K562 (cell line): ENCODE data around the gene ZNF467. TPM values are rescaled to one million over a fixed set of nuclear protein-coding genes. Genes with fewer than 3 reads are reported as not detected.

ENCODE experiments used
- BRF2 ChIP-seq: IDR thresholded peaks from 3 replicates; pipeline ENCODE4 v1.6.1; 2011; ENCODE audit warnings: borderline replicate concordance, mild to moderate bottlenecking; ENCODE audit not compliant: insufficient read length, insufficient read depth
- FOXP1 ChIP-seq: sonication (generic); formaldehyde crosslinking; IDR thresholded peaks from 2 replicates; pipeline ENCODE4 v1.8.0; 2022; ENCODE audit warnings: mild to moderate bottlenecking, missing genetic modification reagents
- GTF3C2 ChIP-seq: IDR thresholded peaks from 3 replicates; pipeline ENCODE4 v1.6.1; 2011; ENCODE audit warnings: borderline replicate concordance, mild to moderate bottlenecking, moderate library complexity; ENCODE audit not compliant: insufficient read length; ENCODE audit errors: extremely low read depth
- JUNB ChIP-seq: fragments of 450-650 bp; formaldehyde crosslinking; conservative IDR thresholded peaks from 2 replicates; pipeline ENCODE4 v1.4.0; 2020; ENCODE audit warnings: mild to moderate bottlenecking
- MEIS2 ChIP-seq: fragments of 450-650 bp; IDR thresholded peaks from 2 replicates; pipeline ENCODE4 v1.6.1; 2014; ENCODE audit warnings: mild to moderate bottlenecking; ENCODE audit not compliant: partially characterized antibody
- THRA ChIP-seq: fragments of 450-650 bp; IDR thresholded peaks from 2 replicates; pipeline ENCODE4 v1.6.1; 2017; ENCODE audit warnings: mild to moderate bottlenecking, moderate library complexity
- ZNF311 ChIP-seq: fragments of 250-450 bp; sonication (Bioruptor Pico); IDR thresholded peaks from 2 replicates; pipeline ENCODE4 v1.4.0; 2020; ENCODE audit warnings: mild to moderate bottlenecking, moderate library complexity
- polyA plus RNA-seq, 8 experiments: library from polyadenylated mRNA; depleted of rRNA in 4 of 8; stranded (reverse) in 5 of 8; unstranded in 3 of 8; fragments of >200 nt; fragmentation: Nextera tagmentation in 2 of 8; fragmentation: Illumina TruSeq in 1 of 8; extraction: Ambion mirVana in 2 of 8; extraction: Trizol in 1 of 8; gene quantifications; 2 replicates each; pipeline versions ENCODE4 v1.2.1 to v1.2.3, GENCODE V29; 2011 to 2014; ENCODE audit warnings: inconsistent platforms in 1 of 8, missing spikeins in 1 of 8
- total RNA-seq, 7 experiments: library from RNA; depleted of rRNA in 6 of 7; stranded (reverse); fragments of >200 nt in 6 of 7; fragmentation: Illumina TruSeq in 2 of 7; extraction: Trizol in 2 of 7; gene quantifications; 2 replicates each; pipeline versions ENCODE4 v1.2.1 to v1.2.3, GENCODE V29; 2011 to 2021; ENCODE audit warnings: low replicate concordance in 1 of 7

ZNF467 gene
- total and polyA plus RNA-seq, 9 of the 15 experiments (the other 6 are each of a cell fraction or from before 2014, with no cell fraction given) = 0.32 to 14.2 (median 1.7) TPM

- TF ChIP-seq BRF2 (no peak), GTF3C2 (no peak), JUNB (CRISPR knock-in tag) (no peak), MEIS2 (no peak), FOXP1 (CRISPR knock-in tag) (no peak), ZNF311 (CRISPR knock-in tag) (no peak), THRA (no peak)
These were observed 46.1 kb downstream of the ZNF467 start (continued) for GRCh38 chr7:149727053-149727898.
